Measurements from ENCODE around the gene CCDC142. TPM values are rescaled to one million over a fixed set of nuclear protein-coding genes. Genes with fewer than 3 reads are reported as not detected.

CCDC142 gene
- total and polyA plus RNA-seq, 4 donors: 5.5 to 25.5 (median 13.0) TPM

GRCh38 chr2:74516650-74517049 is 33.9 kb upstream of the CCDC142 start:
- Histone ChIP-seq H3K9me3 (ENCODE audit: control insufficient read depth in 4 of 4, insufficient read depth in 3 of 4, low read length in 3 of 4) (peaks cover 0 to 14% (median 0%) of the 10 kb centered on the region in 4 donors), H3K4me3 (no peak overlapping the region), H3K36me3 (ENCODE audit: control insufficient read depth in 4 of 4, insufficient read depth in 4 of 4, low read length in 4 of 4) (no peaks in the 10 kb centered on the region), H3K4me1 (ENCODE audit: control insufficient read depth in 5 of 5, insufficient read depth in 5 of 5, low read length in 5 of 5) (peaks cover 0 to 21% (median 0%) of the 10 kb centered on the region in 5 donors), H3K27ac (ENCODE audit: low read depth in 1 of 2, low read length in 1 of 2) (no peak overlapping the region), H3K9ac (ENCODE audit: insufficient read depth in 1 of 2, low read length in 2 of 2) (no peak overlapping the region), H3K27me3 (ENCODE audit: control insufficient read depth in 3 of 3, insufficient read depth in 3 of 3, low read length in 2 of 3) (peaks cover 9 to 76% (median 70%) of the 10 kb centered on the region in 3 donors)
- no peak for ATAC-seq (ENCODE audit: insufficient read depth, low FRiP score)
- WGBS, 2 donors: 67 to 68% methylated on average over 13 of the region's 13 CpGs
- TF ChIP-seq, protein P1, sequence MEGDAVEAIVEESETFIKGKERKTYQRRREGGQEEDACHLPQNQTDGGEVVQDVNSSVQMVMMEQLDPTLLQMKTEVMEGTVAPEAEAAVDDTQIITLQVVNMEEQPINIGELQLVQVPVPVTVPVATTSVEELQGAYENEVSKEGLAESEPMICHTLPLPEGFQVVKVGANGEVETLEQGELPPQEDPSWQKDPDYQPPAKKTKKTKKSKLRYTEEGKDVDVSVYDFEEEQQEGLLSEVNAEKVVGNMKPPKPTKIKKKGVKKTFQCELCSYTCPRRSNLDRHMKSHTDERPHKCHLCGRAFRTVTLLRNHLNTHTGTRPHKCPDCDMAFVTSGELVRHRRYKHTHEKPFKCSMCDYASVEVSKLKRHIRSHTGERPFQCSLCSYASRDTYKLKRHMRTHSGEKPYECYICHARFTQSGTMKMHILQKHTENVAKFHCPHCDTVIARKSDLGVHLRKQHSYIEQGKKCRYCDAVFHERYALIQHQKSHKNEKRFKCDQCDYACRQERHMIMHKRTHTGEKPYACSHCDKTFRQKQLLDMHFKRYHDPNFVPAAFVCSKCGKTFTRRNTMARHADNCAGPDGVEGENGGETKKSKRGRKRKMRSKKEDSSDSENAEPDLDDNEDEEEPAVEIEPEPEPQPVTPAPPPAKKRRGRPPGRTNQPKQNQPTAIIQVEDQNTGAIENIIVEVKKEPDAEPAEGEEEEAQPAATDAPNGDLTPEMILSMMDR (IDR thresholded peaks at IDR 0.05; ENCODE audit: control extremely low read depth, extremely low read depth): no peak
- no peak for DNase-seq

DNA sequence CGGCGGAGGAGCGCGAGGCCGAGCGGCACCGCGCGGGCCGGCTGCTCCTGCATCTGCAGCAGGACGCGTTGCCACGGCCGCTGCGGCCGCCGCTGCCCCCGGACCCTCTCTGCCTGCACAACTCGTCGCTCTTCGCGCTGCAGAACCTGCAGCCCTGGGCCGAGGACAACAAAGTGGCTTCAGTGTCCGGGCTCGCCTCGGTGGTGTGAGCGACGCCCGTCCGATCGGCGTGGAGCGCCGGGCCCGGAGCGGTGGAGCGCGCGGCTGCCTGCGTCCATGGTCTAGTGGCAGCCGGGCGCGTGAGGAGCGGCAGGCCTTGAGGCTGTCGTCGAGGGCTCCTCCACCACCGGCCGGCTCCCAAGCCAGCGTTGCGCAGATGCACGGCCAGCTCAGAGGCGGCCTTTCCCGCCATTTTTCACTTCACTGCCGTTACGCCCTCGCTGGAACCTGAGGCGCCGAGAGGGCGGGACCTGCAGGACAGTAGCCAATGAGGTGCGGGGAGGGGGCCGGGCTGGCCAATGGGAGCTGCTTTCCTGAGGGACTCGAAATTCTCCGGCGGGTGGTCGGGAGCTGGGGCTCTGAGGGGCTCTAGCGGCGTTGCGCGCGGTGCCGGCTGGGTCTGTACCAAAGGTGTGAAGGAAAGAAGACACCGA is 33.3 kb upstream of the CCDC142 start:
- ATAC-seq (ENCODE audit: insufficient read depth, low FRiP score) (no peak), DNase-seq (peak; percentile 63 to 80 (median 67))
- Histone ChIP-seq H3K27me3 (ENCODE audit: control insufficient read depth in 3 of 3, insufficient read depth in 3 of 3, low read length in 2 of 3) (peaks cover 9 to 82% (median 76%) of the 10 kb centered on the region in 3 donors), H3K36me3 (ENCODE audit: control insufficient read depth in 4 of 4, insufficient read depth in 4 of 4, low read length in 4 of 4) (no peaks in the 10 kb centered on the region), H3K27ac (ENCODE audit: low read depth in 1 of 2, low read length in 1 of 2) (no peak overlapping the region), H3K9me3 (ENCODE audit: control insufficient read depth in 4 of 4, insufficient read depth in 3 of 4, low read length in 3 of 4) (peaks cover 0 to 14% (median 0%) of the 10 kb centered on the region in 4 donors), H3K9ac (ENCODE audit: insufficient read depth in 1 of 2, low read length in 2 of 2) (no peak overlapping the region), H3K4me3 (peak overlapping the region; percentile 11), H3K4me1 (ENCODE audit: control insufficient read depth in 5 of 5, insufficient read depth in 5 of 5, low read length in 5 of 5) (peaks cover 0 to 21% (median 0%) of the 10 kb centered on the region in 5 donors)
- WGBS, 2 donors: 2 to 5% methylated on average over 60 to 72 of the region's 72 CpGs
- TF ChIP-seq, protein P1 (IDR thresholded peaks at IDR 0.05; ENCODE audit: control extremely low read depth, extremely low read depth): no peak

DNA sequence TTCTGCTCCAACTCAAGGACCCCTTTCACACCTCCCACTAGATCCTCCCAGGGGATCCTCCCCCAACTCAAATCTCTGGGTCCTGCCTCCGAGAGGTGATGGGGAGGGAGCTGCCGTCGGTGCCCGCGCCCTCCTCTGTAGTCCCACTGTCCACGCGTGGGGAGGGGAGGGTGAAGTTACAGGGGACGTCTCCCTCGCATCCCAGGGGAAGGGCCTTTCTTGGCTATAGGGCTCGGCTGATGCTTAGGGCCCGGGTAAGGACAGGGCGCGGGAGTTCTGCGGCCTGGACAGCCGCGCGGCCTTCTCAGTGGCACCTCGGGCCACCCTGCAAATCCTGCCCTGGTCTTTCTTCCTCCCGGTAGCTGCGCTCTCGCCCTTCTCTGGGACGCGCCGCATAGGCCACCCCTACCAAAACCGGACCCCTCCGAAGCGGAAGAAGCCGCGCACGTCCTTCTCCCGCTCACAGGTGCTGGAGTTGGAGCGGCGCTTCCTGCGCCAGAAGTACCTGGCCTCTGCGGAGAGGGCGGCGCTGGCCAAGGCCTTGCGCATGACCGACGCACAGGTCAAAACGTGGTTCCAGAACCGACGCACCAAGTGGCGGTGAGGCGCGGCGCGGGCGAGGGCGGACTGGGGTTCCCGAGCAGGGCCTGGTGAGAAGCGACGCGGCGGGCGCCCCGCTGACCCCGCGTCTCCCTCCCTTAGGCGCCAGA is 32.6 kb upstream of the CCDC142 start:
- no peak for DNase-seq

More for the DNA sequence above, 32.6 kb upstream of the CCDC142 start:
- ATAC-seq (ENCODE audit: insufficient read depth, low FRiP score): peak; percentile 17
- Histone ChIP-seq H3K27ac (ENCODE audit: low read depth in 1 of 2, low read length in 1 of 2) (no peak overlapping the region), H3K27me3 (ENCODE audit: control insufficient read depth in 3 of 3, insufficient read depth in 3 of 3, low read length in 2 of 3) (peaks cover 9 to 84% (median 82%) of the 10 kb centered on the region in 3 donors), H3K4me1 (ENCODE audit: control insufficient read depth in 5 of 5, insufficient read depth in 5 of 5, low read length in 5 of 5) (peaks cover 0 to 21% (median 0%) of the 10 kb centered on the region in 5 donors), H3K9ac (ENCODE audit: insufficient read depth in 1 of 2, low read length in 2 of 2) (no peak overlapping the region), H3K4me3 (no peak overlapping the region), H3K36me3 (ENCODE audit: control insufficient read depth in 4 of 4, insufficient read depth in 4 of 4, low read length in 4 of 4) (no peaks in the 10 kb centered on the region), H3K9me3 (ENCODE audit: control insufficient read depth in 4 of 4, insufficient read depth in 3 of 4, low read length in 3 of 4) (peaks cover 0 to 14% (median 0%) of the 10 kb centered on the region in 4 donors)
- 4 to 6% methylated on average over 51 to 60 of the region's 60 CpGs for WGBS, 2 donors
- TF ChIP-seq, protein P1 (IDR thresholded peaks at IDR 0.05; ENCODE audit: control extremely low read depth, extremely low read depth): no peak

Data from lung (tissue), 12 donors.